ENCODE measurements around the gene THOC7. TPM values are rescaled to one million over a fixed set of nuclear protein-coding genes. Genes with fewer than 3 reads are reported as not detected.
A peak's percentile ranks its signal among the peaks of the same experiment; 100 is the strongest.

The THOC7 gene
- total and polyA plus RNA-seq, 5 donors from 2014 or later, result 37.3 to 96.7 (median 75.6) TPM

GRCh38 chr3:63909431-63909830, 45.8 kb upstream of the THOC7 start:
- H3K4me1 ChIP-seq (ENCODE audit: control insufficient read depth, insufficient read depth, low read length, poor library complexity, severe bottlenecking), result peaks cover 21% of the 10 kb centered on the region
- no peaks in the 10 kb centered on the region for H3K36me3 ChIP-seq (ENCODE audit: control insufficient read depth, insufficient read depth, low read length)
- peak overlapping the region; percentile 94 for H3K27ac ChIP-seq (ENCODE audit: insufficient read depth, low read length, poor library complexity, severe bottlenecking)
- Mint-ChIP-seq H3K4me1 (peaks cover 20 to 46% (median 31%) of the 10 kb centered on the region in 4 donors), H3K27me3 (peaks cover 9% of the 10 kb centered on the region), H3K36me3 (peaks cover 2% of the 10 kb centered on the region), H3K9me3 (no peaks in the 10 kb centered on the region), H3K4me3 (peak overlapping the region in 1 of 4 donors; percentile 91), H3K27ac (no peak overlapping the region)
- ATAC-seq (ENCODE audit: low read depth in 2 of 2) (no peak), DNase-seq (no peak)
- H3K4me3 ChIP-seq (ENCODE audit: low read depth, low read length), result no peak overlapping the region
- H3K9me3 ChIP-seq (ENCODE audit: control insufficient read depth in 2 of 2, low read length in 2 of 2), result no peaks in the 10 kb centered on the region
- H3K27me3 ChIP-seq (ENCODE audit: control insufficient read depth, insufficient read depth, low read length), result no peaks in the 10 kb centered on the region

- Mint-ChIP-seq H3K27me3 (peaks cover 9% of the 10 kb centered on the region), H3K4me1 (peaks cover 14 to 44% (median 26%) of the 10 kb centered on the region in 4 donors), H3K9me3 (no peaks in the 10 kb centered on the region), H3K27ac (peak overlapping the region; percentile 31 to 71 (median 68)), H3K4me3 (no peak overlapping the region), H3K36me3 (no peaks in the 10 kb centered on the region)
- H3K27me3 ChIP-seq (ENCODE audit: control insufficient read depth, insufficient read depth, low read length), result no peaks in the 10 kb centered on the region
- H3K27ac ChIP-seq (ENCODE audit: insufficient read depth, low read length, poor library complexity, severe bottlenecking), result no peak overlapping the region
- ATAC-seq (ENCODE audit: low read depth in 2 of 2) (no peak), DNase-seq (no peak)
- H3K36me3 ChIP-seq (ENCODE audit: control insufficient read depth, insufficient read depth, low read length), result no peaks in the 10 kb centered on the region
- H3K4me3 ChIP-seq (ENCODE audit: low read depth, low read length), result no peak overlapping the region
- H3K9me3 ChIP-seq (ENCODE audit: control insufficient read depth in 2 of 2, low read length in 2 of 2), result no peaks in the 10 kb centered on the region
- H3K4me1 ChIP-seq (ENCODE audit: control insufficient read depth, insufficient read depth, low read length, poor library complexity, severe bottlenecking), result peaks cover 21% of the 10 kb centered on the region
Measured at GRCh38 chr3:63908776-63909175, 45.2 kb upstream of the THOC7 start.

- no peak for DNase-seq
- Mint-ChIP-seq H3K4me3 (no peak overlapping the region), H3K27ac (peak overlapping the region; percentile 26 to 68 (median 31)), H3K27me3 (peaks cover 9% of the 10 kb centered on the region), H3K36me3 (no peaks in the 10 kb centered on the region), H3K9me3 (no peaks in the 10 kb centered on the region), H3K4me1 (peaks cover 13 to 39% (median 20%) of the 10 kb centered on the region in 4 donors)
- Histone ChIP-seq H3K27ac (ENCODE audit: insufficient read depth, low read length, poor library complexity, severe bottlenecking) (no peak overlapping the region), H3K4me1 (ENCODE audit: control insufficient read depth, insufficient read depth, low read length, poor library complexity, severe bottlenecking) (peaks cover 15% of the 10 kb centered on the region), H3K27me3 (ENCODE audit: control insufficient read depth, insufficient read depth, low read length) (no peaks in the 10 kb centered on the region), H3K36me3 (ENCODE audit: control insufficient read depth, insufficient read depth, low read length) (peaks cover 3% of the 10 kb centered on the region), H3K9me3 (ENCODE audit: control insufficient read depth in 2 of 2, low read length in 2 of 2) (no peaks in the 10 kb centered on the region), H3K4me3 (ENCODE audit: low read depth, low read length) (no peak overlapping the region)
- ATAC-seq (ENCODE audit: low read depth in 2 of 2), result no peak
Measured at GRCh38 chr3:63908081-63908736, 44.6 kb upstream of the THOC7 start.

GRCh38 chr3:63905731-63906620, 42.4 kb upstream of the THOC7 start:
- Histone ChIP-seq H3K27me3 (ENCODE audit: control insufficient read depth, insufficient read depth, low read length) (no peaks in the 10 kb centered on the region), H3K27ac (ENCODE audit: insufficient read depth, low read length, poor library complexity, severe bottlenecking) (no peak overlapping the region), H3K36me3 (ENCODE audit: control insufficient read depth, insufficient read depth, low read length) (peaks cover 9% of the 10 kb centered on the region), H3K9me3 (ENCODE audit: control insufficient read depth in 2 of 2, low read length in 2 of 2) (no peaks in the 10 kb centered on the region), H3K4me3 (ENCODE audit: low read depth, low read length) (no peak overlapping the region), H3K4me1 (ENCODE audit: control insufficient read depth, insufficient read depth, low read length, poor library complexity, severe bottlenecking) (peaks cover 6% of the 10 kb centered on the region)
- H3K27me3 Mint-ChIP-seq, result peaks cover 2% of the 10 kb centered on the region
- peak overlapping the region in 1 of 4 donors; percentile 35 for H3K4me3 Mint-ChIP-seq
- no peak for ATAC-seq (ENCODE audit: low read depth in 2 of 2)
- peaks cover 10 to 37% (median 14%) of the 10 kb centered on the region in 4 donors for H3K4me1 Mint-ChIP-seq
- DNase-seq, result no peak
- H3K36me3 Mint-ChIP-seq, result peaks cover 4% of the 10 kb centered on the region
- peak overlapping the region in 2 of 3 donors; percentile 11 to 76 for H3K27ac Mint-ChIP-seq
- no peaks in the 10 kb centered on the region for H3K9me3 Mint-ChIP-seq

GRCh38 chr3:63900459-63900858, 36.9 kb upstream of the THOC7 start:
- Mint-ChIP-seq H3K4me3 (peak overlapping the region in 1 of 4 donors; percentile 30), H3K4me1 (peaks cover 10 to 51% (median 26%) of the 10 kb centered on the region in 4 donors)
- DNase-seq, result no peak

GRCh38 chr3:63900010-63900409, 36.4 kb upstream of the THOC7 start:
- peak overlapping the region in 2 of 3 donors; percentile 19 to 98 for H3K27ac Mint-ChIP-seq
- peaks cover 4% of the 10 kb centered on the region for H3K4me1 ChIP-seq (ENCODE audit: control insufficient read depth, insufficient read depth, low read length, poor library complexity, severe bottlenecking)
- H3K27me3 ChIP-seq (ENCODE audit: control insufficient read depth, insufficient read depth, low read length), result no peaks in the 10 kb centered on the region
- no peaks in the 10 kb centered on the region for H3K9me3 ChIP-seq (ENCODE audit: control insufficient read depth in 2 of 2, low read length in 2 of 2)
- DNase-seq, result peak in 1 of 3 donors; percentile 24
- no peak overlapping the region for H3K27ac ChIP-seq (ENCODE audit: insufficient read depth, low read length, poor library complexity, severe bottlenecking)
- H3K36me3 Mint-ChIP-seq, result peaks cover 19% of the 10 kb centered on the region
- H3K4me3 ChIP-seq (ENCODE audit: low read depth, low read length), result no peak overlapping the region
- ATAC-seq (ENCODE audit: low read depth in 2 of 2), result no peak
- no peak overlapping the region for H3K4me3 Mint-ChIP-seq
- H3K9me3 Mint-ChIP-seq, result no peaks in the 10 kb centered on the region
- peaks cover 33% of the 10 kb centered on the region for H3K36me3 ChIP-seq (ENCODE audit: control insufficient read depth, insufficient read depth, low read length)
- H3K27me3 Mint-ChIP-seq, result no peaks in the 10 kb centered on the region
- H3K4me1 Mint-ChIP-seq, result peaks cover 14 to 55% (median 28%) of the 10 kb centered on the region in 4 donors

More at GRCh38 chr3:63900459-63900858, 36.9 kb upstream of the THOC7 start:
- Histone ChIP-seq H3K27ac (ENCODE audit: insufficient read depth, low read length, poor library complexity, severe bottlenecking) (no peak overlapping the region), H3K27me3 (ENCODE audit: control insufficient read depth, insufficient read depth, low read length) (no peaks in the 10 kb centered on the region), H3K4me1 (ENCODE audit: control insufficient read depth, insufficient read depth, low read length, poor library complexity, severe bottlenecking) (peaks cover 2% of the 10 kb centered on the region), H3K9me3 (ENCODE audit: control insufficient read depth in 2 of 2, low read length in 2 of 2) (no peaks in the 10 kb centered on the region), H3K36me3 (ENCODE audit: control insufficient read depth, insufficient read depth, low read length) (peaks cover 33% of the 10 kb centered on the region), H3K4me3 (ENCODE audit: low read depth, low read length) (no peak overlapping the region)
- peaks cover 19% of the 10 kb centered on the region for H3K36me3 Mint-ChIP-seq
- peak overlapping the region; percentile 1 to 98 (median 19) for H3K27ac Mint-ChIP-seq
- H3K27me3 Mint-ChIP-seq, result no peaks in the 10 kb centered on the region
- no peaks in the 10 kb centered on the region for H3K9me3 Mint-ChIP-seq
- ATAC-seq (ENCODE audit: low read depth in 2 of 2), result no peak

GRCh38 chr3:63896332-63897030, 32.9 kb upstream of the THOC7 start:
- ATAC-seq (ENCODE audit: low read depth in 2 of 2) (no peak), DNase-seq (no peak)
- H3K4me3 ChIP-seq (ENCODE audit: low read depth, low read length), result no peak overlapping the region
- H3K4me1 Mint-ChIP-seq, result peaks cover 22 to 70% (median 40%) of the 10 kb centered on the region in 4 donors
- H3K4me1 ChIP-seq (ENCODE audit: control insufficient read depth, insufficient read depth, low read length, poor library complexity, severe bottlenecking), result peaks cover 7% of the 10 kb centered on the region
- H3K9me3 ChIP-seq (ENCODE audit: control insufficient read depth in 2 of 2, low read length in 2 of 2), result no peaks in the 10 kb centered on the region
- no peak overlapping the region for H3K4me3 Mint-ChIP-seq
- peaks cover 32% of the 10 kb centered on the region for H3K36me3 ChIP-seq (ENCODE audit: control insufficient read depth, insufficient read depth, low read length)
- no peaks in the 10 kb centered on the region for H3K9me3 Mint-ChIP-seq
- H3K27ac ChIP-seq (ENCODE audit: insufficient read depth, low read length, poor library complexity, severe bottlenecking), result no peak overlapping the region
- no peaks in the 10 kb centered on the region for H3K27me3 ChIP-seq (ENCODE audit: control insufficient read depth, insufficient read depth, low read length)
- peaks cover 22% of the 10 kb centered on the region for H3K36me3 Mint-ChIP-seq
- no peak overlapping the region for H3K27ac Mint-ChIP-seq
- H3K27me3 Mint-ChIP-seq, result no peaks in the 10 kb centered on the region

Measured in CD4-positive, CD25-positive, alpha-beta regulatory T cell (primary cell).